HepG2 (cell line): ENCODE data around the gene AREL1. TPM values are rescaled to one million over a fixed set of nuclear protein-coding genes. Genes with fewer than 3 reads are reported as not detected.

Experiments used
- ATF7 ChIP-seq, 2 experiments: fragments of 450-650 bp in 1 of 2; sonication (generic) in 1 of 2; formaldehyde crosslinking in 1 of 2; IDR thresholded peaks; 2 replicates each; pipeline versions ENCODE4 v1.4.0 to v1.6.1; 2016 to 2020; ENCODE audit warnings: antibody characterized with exemption in 1 of 2, mild to moderate bottlenecking in 1 of 2, missing genetic modification reagents in 1 of 2
- BORCS8-MEF2B ChIP-seq: sonication (generic); formaldehyde crosslinking; IDR thresholded peaks from 2 replicates; pipeline ENCODE4 v1.8.0; 2022; ENCODE audit warnings: mild to moderate bottlenecking, missing genetic modification reagents
- CBX2 ChIP-seq, 2 experiments: fragments of 200-600 bp in 1 of 2; sonication (generic); formaldehyde crosslinking in 1 of 2; IDR thresholded peaks; 2 replicates each; pipeline versions ENCODE4 v1.7.0 to v1.8.1; 2018 to 2022; ENCODE audit warnings: low read depth in 2 of 2, low read length in 1 of 2, mild to moderate bottlenecking in 1 of 2, missing genetic modification reagents in 1 of 2
- MLLT10 ChIP-seq: sonication (generic); formaldehyde crosslinking; IDR thresholded peaks from 2 replicates; pipeline ENCODE4 v1.4.0; 2020; ENCODE audit warnings: missing genetic modification reagents
- MZF1 ChIP-seq: sonication (generic); formaldehyde crosslinking; IDR thresholded peaks from 2 replicates; pipeline ENCODE4 v1.8.1; 2023; ENCODE audit warnings: mild to moderate bottlenecking, missing genetic modification reagents, borderline replicate concordance
- NCOA1 ChIP-seq: sonication (generic); formaldehyde crosslinking; IDR thresholded peaks from 2 replicates; pipeline ENCODE4 v1.9.0; 2021; ENCODE audit warnings: missing genetic modification reagents
- NFKB2 ChIP-seq: sonication (generic); formaldehyde crosslinking; IDR thresholded peaks from 2 replicates; pipeline ENCODE4 v1.4.0; 2020; ENCODE audit warnings: missing genetic modification reagents, borderline replicate concordance
- PHF20 ChIP-seq: sonication (generic); formaldehyde crosslinking; IDR thresholded peaks from 2 replicates; pipeline ENCODE4 v1.5.0; 2020; ENCODE audit warnings: mild to moderate bottlenecking, missing genetic modification reagents
- SCMH1 ChIP-seq: sonication (generic); formaldehyde crosslinking; IDR thresholded peaks from 2 replicates; pipeline ENCODE4 v1.9.0; 2021; ENCODE audit warnings: missing genetic modification reagents, mild to moderate bottlenecking, borderline replicate concordance
- TAF1 ChIP-seq: sonication (generic); formaldehyde crosslinking; IDR thresholded peaks from 2 replicates; pipeline ENCODE4 v1.4.0; 2020; ENCODE audit warnings: missing genetic modification reagents
- UBTF ChIP-seq: sonication (generic); formaldehyde crosslinking; IDR thresholded peaks from 2 replicates; pipeline ENCODE4 v1.4.0; 2020; ENCODE audit warnings: mild to moderate bottlenecking, missing genetic modification reagents
- ZBTB10 ChIP-seq: sonication (generic); formaldehyde crosslinking; IDR thresholded peaks from 2 replicates; pipeline ENCODE4 v1.4.0; 2020; ENCODE audit warnings: missing genetic modification reagents, borderline replicate concordance
- ZBTB39 ChIP-seq: sonication (generic); formaldehyde crosslinking; IDR thresholded peaks from 2 replicates; pipeline ENCODE4 v1.5.0; 2020; ENCODE audit warnings: missing genetic modification reagents
- ZC3H13 ChIP-seq: sonication (generic); formaldehyde crosslinking; IDR thresholded peaks from 2 replicates; pipeline ENCODE4 v1.8.1; 2023; ENCODE audit warnings: mild to moderate bottlenecking, missing genetic modification reagents, moderate library complexity
- polyA plus RNA-seq, 8 experiments: library from polyadenylated mRNA; depleted of rRNA in 3 of 8; stranded (reverse) in 7 of 8; unstranded in 1 of 8; fragments of >200 nt; fragmentation: Illumina TruSeq in 4 of 8; extraction: Trizol in 4 of 8; gene quantifications; 2 replicates each; pipeline versions ENCODE4 v1.2.1 to v1.2.3, GENCODE V29; 2011 to 2016; ENCODE audit warnings: low read depth in 4 of 8, missing spikeins in 1 of 8, mixed read lengths in 1 of 8; ENCODE audit not compliant: insufficient read depth in 1 of 8
- total RNA-seq, 5 experiments: library from RNA; depleted of rRNA; stranded (reverse); fragments of >200 nt; fragmentation: Illumina TruSeq; extraction: Trizol; gene quantifications; 2 replicates each; pipeline ENCODE4 v1.2.3, GENCODE V29; 2016; ENCODE audit warnings: low read depth in 1 of 5
- TF ChIP-seq, protein P1 (sequence below): conservative IDR thresholded peaks from 2 replicates; pipeline ENCODE4 v1.6.1; 2018; ENCODE audit warnings: missing genetic modification reagents

Gene AREL1
- total and polyA plus RNA-seq, 2 of the 13 experiments (the other 11 are each of a cell fraction or from before 2014, with no cell fraction given) = 21.3 to 25.4 TPM

GRCh38 chr14:74712499-74713394, at the start of gene AREL1, which contains the start of gene FCF1 (continued):
- TF ChIP-seq CBX2 (IDR thresholded peaks at IDR 0.05; ENCODE audit: low read depth, low read length) (no peak), CBX2 (CRISPR knock-in tag; IDR thresholded peaks at IDR 0.05; ENCODE audit: low read depth) (peak; percentile 42; the same call in 1 of the 2 replicates), PHF20 (CRISPR knock-in tag) (peak; percentile 100), MLLT10 (no peak), SCMH1 (CRISPR knock-in tag) (no peak), BORCS8-MEF2B (peak; percentile 44; the same call in 1 of the 2 replicates), ZC3H13 (CRISPR knock-in tag) (no peak), ZBTB10 (CRISPR knock-in tag) (no peak), ATF7 (IDR thresholded peaks at IDR 0.05) (0 out of 2 replicates have a peak, but pooled peaks have one; percentile 10), ATF7 (CRISPR knock-in tag; IDR thresholded peaks at IDR 0.05) (no peak), NFKB2 (CRISPR knock-in tag) (peak; percentile 18; the same call in 1 of the 2 replicates), UBTF (CRISPR knock-in tag) (0 out of 2 replicates have a peak, but pooled peaks have one; percentile 23), MZF1 (CRISPR knock-in tag) (no peak), TAF1 (peak; percentile 63), NCOA1 (no peak), ZBTB39 (CRISPR knock-in tag) (no peak)
- TF ChIP-seq, protein P1, sequence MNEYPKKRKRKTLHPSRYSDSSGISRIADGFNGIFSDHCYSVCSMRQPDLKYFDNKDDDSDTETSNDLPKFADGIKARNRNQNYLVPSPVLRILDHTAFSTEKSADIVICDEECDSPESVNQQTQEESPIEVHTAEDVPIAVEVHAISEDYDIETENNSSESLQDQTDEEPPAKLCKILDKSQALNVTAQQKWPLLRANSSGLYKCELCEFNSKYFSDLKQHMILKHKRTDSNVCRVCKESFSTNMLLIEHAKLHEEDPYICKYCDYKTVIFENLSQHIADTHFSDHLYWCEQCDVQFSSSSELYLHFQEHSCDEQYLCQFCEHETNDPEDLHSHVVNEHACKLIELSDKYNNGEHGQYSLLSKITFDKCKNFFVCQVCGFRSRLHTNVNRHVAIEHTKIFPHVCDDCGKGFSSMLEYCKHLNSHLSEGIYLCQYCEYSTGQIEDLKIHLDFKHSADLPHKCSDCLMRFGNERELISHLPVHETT (CRISPR knock-in tag) = peak; percentile 40; the same call in 1 of the 2 replicates
